H4 (cell line): ENCODE results near the gene RNASE9. TPM values are rescaled to one million over a fixed set of nuclear protein-coding genes. Genes with fewer than 3 reads are reported as not detected.
"Not testable (repeated sequence)": the region's sequence is repeated elsewhere in the genome, so short reads cannot be mapped to it uniquely, and the experiment has no call there.

ENCODE experiments used
- DNase-seq: peaks from one replicate; pipeline ENCODE4 v3.0.0-alpha.2; 2015; ENCODE audit warnings: low spot score
- total RNA-seq: library from RNA; depleted of rRNA; stranded (reverse); fragments of >200 nt; shearing (Covaris generic); gene quantifications from 2 replicates; pipeline ENCODE4 v1.2.3, GENCODE V29; 2014

RNASE9 gene
- total RNA-seq, 1 experiment from 2014 or later: not detected

DNA sequence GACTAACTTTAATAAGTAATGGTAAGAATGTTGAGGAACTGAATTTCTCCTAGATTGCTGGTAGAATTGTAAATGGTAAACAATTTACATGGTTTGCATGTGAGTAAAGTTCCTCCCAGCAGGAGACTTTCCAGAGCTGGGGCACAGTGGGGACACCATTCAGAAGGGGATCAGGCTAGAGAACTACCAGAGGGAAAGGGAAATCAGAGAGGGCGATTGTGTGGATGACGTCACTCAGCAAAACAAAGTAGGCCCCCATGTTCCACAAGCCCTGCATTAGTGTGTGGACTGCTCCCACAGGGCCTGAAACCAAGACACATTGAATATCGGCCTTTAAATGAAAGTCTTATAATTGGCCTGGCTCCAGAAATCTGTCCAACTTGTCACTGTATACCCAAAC is 17.5 kb upstream of the RNASE9 start:
- no peak for DNase-seq

DNA sequence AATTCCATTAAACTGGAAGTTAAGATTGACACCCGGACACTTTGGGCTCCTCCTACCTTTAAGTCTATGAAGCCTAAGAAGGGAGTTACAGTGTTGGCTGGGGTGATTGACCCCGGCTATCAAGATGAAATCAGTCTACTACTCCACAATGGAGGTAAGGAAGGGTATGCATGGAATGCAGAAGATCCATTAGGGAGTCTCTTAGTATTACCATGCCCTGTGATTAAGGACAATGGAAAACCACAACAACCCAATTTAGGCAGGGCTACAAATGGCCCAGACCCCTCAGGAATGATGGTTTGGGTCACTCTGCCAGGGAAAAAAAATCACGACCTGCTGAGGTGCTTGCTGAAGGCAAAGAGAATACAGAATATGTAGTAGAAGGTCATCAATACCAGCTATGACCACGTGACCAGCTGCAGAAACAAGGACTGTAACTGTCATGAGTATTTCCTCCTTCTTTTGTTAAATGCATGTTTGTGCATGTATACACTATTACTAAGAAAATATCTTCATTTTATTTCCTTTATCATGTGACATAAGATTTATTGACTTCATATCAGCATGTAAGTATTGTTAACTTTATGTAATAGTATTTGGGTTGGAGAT is 11.6 kb upstream of the RNASE9 start:
- not testable (repeated sequence) for DNase-seq

DNA sequence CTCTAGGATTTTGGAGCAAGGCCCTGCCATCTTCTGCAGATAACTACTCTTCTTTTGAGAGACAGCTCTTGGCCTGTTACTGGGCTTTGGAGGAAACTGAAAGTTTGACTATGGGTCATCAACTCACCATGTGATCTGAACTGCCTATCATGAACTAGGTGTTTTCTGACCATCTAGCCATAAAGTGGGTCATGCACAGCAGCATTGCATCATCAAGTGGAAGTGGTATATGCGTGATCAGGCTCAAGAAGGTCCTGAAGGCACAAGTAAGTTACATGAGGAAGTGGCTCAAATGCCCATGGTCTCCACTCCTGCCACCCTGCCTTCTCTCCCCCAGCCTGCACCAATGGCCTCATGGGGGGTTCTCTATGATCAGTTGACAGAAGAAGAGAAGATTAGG is 9.9 kb upstream of the RNASE9 start:
- DNase-seq: not testable (repeated sequence)

DNA sequence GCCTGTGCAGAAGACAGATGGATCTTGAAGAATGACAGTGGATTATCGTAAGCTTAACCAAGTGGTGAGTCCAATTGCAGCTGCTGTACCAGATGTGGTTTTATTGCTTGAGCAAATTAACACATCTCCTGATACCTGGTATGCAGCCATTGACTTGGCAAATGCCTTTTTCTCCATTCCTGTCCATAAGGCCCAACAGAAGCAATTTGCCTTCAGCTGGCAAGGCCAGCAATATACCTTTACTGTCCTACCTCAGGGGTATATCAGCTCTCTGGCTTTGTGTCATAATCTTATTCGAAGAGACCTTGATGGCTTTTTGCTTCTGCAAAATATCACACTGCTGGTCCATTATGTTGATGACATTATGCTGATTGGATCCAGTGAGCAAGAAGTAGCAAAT is 9.0 kb upstream of the RNASE9 start:
- DNase-seq: not testable (repeated sequence)

DNA sequence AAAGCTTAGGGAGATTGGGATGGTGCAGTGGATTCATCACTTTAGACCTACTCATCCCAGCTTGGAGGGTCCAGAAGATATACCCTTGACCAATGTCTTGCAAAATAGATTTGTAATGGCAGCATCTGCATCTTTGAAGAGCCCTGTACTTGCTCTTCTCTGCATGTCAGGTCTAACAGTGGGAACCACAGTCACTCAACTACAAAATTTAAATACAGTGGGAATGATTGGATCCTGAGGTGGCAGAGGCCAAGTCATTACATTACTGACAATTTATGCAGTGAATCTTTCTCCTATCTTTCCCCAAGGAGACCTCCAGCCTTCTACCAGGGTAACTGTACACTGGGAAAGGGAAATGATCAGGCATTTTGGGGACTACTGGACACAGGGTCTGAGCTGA is 8.2 kb upstream of the RNASE9 start:
- no peak for DNase-seq

DNA sequence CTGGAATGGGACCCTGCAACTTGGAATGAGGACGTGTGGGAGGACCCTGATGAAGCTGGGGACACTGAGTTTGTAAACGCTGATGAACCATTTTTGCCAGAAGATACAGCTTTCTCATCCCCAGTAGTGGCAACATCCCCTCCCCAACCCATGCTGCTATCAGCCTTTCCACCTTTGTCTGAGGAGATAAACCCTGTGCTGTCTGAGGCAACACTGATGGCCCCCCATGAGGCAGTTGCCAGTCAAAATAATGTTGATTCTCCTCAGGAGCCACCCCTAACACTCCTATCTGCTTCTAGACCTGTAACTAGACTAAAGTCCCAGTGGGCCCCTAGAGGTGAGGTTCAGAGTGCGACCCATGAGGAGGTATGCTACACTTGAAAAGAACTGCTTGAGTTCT is 7.5 kb upstream of the RNASE9 start:
- no peak for DNase-seq

DNA sequence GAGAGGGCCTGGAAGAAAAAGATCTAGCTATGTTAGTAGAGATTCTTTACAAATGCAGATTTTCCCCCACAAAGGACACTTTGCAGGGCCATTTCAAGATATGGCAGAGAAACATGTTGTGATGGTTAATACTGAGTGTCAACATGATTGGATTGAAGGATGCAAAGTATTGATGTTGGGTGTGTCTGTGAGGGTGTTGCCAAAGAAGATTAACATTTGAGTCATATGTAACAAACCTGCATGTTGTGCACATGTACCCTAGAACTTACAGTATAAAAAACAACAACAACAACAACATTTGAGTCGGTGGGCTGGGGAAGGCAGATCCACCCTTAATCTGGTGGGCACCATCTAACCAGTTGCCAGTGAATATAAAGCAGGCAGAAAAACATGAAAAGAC is 6.4 kb upstream of the RNASE9 start:
- not testable (repeated sequence) for DNase-seq

DNA sequence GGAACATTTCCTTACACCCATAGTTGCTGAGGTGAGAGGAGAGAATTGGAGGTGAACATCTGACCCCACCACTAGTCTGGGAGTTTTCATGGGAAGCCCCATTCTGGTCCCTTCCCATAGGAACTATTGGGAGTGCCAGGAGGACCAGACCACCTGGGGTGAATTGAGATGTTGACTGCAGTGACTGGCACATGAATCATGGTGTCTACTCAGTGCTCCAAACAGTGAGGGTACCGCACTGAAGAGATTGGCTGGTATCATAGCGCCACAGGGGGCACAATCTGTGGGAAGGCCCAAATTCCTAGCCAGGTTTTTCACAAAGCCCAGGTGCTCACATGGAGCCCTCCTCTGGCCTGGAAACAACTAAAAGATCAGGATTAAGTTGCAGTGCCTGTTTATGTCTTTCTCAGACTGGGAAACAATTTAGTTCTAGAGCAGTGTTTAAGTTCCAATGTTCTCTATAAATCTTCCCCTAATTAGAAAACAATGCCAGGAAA is 3.7 kb upstream of the RNASE9 start:
- DNase-seq: no peak

DNA sequence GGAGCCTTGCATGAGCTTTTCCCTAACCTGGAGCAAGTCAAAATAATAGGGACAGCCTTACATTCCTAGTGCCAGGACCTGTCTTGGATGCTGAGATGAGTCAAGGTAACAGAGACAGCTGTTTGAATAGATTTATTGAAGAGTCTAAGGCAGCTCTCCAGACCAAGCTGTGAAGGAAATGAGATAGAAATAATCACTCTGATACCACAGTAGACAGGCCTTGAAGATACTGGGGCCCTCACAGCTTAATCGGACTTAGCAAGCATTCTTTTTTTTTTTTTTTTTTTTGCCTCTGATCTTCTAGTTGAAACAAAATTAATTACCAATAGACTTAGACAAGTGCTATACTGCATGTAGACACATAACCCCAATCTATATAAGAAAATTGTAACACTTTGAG is 3.1 kb upstream of the RNASE9 start:
- DNase-seq: no peak

DNA sequence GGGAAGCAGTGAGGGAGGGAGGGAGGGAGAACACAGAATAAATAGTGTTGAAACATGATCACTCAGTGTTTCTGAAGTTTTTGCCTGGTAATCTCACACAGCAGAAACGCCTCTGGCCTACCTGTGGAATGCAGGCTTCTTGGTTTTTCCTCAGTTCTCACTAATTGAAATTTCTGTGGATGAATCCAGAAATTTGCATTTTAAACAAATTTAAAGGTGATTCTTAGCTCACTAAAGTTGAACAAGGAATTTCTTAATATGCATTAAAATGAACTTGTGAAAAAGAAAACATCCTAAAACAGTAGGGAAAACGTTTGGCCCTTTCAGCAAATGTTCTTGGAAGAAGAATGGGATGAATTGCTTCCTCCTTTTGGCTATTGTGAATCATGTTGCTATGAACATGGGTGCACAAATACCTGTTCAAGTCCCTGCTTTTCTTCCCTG is 1.4 kb downstream of the RNASE9 start:
- DNase-seq: no peak

DNA sequence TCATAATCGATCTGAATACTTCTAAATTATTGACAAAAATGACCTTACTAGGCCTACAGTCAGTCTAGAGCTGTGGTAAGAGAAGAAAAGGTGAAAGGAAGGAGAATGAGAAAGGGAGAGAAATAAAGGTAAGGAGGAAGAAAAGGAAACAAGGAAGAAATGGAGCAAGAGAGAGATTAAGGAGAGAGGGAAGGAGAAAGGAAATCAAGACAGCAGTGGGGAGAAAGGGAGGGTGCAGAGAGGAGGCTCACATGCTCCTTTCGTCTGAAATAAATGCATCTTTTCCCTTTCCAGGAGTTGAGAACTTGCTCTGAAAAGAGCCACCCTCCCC is 3.7 kb downstream of the RNASE9 start:
- DNase-seq: no peak

DNA sequence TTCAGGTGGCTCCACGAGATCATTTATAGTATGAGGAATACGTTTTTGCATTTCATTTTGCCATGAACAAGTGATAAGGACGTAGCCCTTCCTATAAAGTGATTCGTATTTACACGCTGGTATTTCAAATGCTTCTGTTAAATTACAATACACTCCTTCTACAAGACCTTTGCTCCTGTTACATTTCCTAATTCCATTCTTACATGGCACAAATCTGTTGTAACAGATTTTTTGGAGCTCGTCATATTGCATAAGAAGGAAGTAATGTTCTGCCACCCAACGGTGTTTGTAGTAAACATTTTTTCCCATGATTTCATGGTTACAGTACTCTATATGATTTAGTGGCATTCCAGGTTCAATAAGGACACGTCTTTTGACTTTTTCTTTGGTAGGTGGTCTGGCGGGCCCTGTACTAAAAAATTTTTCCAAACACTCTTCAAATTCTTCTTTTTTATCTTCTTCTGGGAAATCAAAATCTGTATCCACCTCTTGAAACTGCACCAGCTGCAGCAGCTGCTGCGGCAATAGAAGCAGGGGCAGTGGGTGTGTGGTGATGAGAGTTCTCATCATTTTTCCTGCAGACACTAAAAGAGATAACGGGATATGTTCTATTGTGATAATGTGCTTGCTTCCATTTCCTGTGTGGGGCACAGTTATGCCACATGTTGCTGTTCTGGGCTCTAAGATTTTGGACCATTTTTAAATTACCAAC is 4.2 kb downstream of the RNASE9 start:
- DNase-seq: no peak

DNA sequence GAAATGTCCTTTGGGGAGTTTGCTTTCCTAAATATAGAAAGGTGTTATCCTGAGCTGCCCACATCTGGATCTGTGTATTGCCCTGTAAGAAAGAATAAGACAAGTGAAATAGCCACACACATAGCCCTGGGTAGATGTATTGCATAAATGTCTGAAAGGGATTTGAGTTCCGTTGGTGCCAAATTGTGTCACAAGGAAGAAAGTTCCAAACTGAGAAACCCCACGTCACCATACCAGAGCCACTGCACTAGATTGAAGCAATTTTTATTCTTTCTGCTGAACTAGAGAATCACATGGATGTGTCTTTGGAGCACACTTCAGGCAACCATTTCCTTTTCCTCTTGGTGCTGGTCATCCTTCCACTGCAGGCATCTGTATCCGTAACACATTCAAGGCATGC is 5.0 kb downstream of the RNASE9 start:
- DNase-seq: no peak

DNA sequence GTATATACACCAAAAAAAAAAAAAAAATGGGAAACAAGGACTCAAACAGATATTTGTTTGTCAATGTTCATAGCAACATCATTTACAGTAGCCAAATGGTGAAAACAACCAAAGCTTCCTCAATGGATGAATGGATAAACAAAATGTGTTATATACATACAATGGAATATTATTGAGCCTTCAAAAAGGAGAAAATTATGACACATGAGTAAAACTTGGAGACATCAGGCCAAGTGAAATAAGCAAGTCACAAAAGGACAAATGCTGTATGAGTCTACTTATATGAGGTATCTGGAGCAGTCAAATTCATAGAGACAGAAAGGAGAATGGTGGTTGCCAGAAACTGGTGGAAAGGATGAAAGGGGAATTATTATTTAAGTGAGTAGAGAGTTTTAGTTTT is 7.8 kb downstream of the RNASE9 start:
- DNase-seq: no peak

DNA sequence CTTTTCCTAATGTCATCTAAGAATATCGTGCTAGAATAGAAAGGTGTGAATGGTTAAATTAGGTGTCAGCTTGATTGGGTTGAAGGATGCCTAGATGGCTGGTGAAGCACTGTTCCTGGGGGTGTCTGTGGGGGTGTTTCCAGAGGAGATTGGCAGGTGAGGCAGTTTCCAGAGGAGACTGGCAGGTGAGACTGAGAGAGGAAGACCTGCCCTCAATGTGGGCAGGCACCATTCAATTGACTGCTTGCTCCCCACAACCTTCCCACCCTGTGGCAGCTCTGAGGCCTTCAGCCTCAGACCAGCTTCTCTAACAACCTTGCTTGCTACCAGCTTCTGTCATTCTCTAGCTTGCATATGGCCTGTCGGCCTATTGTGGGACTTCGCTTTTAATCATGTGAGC is 9.2 kb downstream of the RNASE9 start:
- no peak for DNase-seq

DNA sequence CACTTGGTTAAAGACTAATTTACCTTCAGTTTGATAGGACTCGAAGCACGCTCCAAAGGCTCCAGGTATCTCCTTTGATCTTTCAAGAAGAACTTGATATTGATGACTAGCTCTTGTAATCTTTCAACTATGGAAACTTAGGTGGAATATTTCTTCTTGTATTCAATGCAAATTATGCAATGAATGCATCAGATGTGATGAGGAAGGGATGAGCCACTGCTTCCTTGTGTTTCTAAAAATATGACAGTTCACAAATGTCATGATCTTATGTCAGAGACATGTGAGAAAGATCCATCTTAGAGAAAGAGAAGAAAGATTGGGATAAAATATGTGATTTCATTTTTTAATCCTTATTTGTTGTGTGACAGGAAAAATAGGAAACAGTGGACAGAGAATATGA is 9.9 kb downstream of the RNASE9 start:
- DNase-seq: no peak

DNA sequence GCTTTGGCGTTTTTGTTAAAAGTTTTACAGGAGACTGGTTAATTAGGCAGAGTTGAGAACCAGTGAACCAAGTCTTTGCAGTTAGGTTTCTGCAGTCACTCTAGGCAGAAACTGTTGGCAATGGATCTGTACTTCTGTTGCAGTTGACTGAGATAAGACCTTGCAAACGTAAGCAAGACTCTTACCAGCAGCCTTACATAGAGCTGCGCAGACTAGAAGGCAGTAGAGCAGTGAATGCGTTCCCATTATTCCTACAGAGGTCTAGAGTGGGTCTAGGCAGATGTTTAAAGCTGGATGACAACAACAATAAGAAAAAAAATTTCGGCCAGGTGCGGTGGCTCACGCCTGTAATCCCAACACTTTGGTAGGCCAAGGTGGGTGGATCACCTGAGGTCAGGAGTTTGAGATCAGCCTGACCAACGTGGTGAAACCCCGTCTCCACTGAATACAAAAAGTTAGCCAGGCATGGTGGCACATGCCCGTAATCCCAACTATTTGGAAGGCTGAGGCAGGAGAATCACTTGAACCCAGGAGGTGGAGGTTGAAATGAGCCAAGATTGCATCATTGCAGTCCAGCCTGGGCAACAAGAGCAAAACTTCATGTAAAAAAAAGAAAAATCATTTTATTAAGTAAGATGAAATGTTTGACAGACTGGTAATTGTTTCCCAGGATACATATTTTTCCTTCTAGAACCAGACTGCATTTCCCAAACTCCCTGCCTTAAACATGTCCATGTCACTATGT is 12.3 kb downstream of the RNASE9 start:
- no peak for DNase-seq

DNA sequence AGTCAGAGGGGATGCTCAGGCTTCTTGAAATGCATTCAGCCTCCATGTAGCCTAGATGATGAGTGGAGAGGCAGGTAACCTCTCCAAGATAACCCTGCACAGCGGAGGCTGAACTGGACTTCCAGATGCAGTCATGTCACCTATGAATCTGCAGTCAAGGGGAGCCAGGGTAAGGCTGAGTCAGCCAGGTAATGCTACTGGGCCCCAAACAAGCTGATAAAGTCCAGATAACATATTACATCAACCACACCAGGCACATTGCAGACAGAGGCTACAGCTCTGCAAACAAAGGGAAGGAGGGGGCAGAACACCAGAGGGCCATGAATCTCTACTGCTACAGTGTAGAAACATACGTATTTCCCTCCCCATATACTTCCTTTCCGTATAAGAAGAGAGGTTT is 14.0 kb downstream of the RNASE9 start:
- no peak for DNase-seq

DNA sequence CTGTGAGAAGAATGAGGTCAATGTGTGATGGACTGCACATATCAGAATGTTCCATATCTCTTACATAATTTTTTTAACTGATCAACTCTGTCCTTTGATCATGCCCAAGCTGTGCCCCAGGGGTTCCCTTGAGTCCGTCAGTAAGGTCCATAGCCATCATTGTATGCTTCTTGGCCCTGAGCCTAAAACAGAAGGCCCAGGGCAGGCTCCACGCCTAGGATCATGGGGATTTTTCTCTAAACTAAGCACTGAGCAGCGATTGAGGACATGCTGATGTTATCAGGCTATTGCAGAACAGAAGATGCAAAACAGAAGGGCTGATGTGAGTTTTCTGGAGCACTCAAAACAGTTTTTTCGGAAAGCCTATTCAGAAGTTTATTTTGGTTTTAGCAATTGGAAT is 20.9 kb downstream of the RNASE9 start:
- no peak for DNase-seq

DNA sequence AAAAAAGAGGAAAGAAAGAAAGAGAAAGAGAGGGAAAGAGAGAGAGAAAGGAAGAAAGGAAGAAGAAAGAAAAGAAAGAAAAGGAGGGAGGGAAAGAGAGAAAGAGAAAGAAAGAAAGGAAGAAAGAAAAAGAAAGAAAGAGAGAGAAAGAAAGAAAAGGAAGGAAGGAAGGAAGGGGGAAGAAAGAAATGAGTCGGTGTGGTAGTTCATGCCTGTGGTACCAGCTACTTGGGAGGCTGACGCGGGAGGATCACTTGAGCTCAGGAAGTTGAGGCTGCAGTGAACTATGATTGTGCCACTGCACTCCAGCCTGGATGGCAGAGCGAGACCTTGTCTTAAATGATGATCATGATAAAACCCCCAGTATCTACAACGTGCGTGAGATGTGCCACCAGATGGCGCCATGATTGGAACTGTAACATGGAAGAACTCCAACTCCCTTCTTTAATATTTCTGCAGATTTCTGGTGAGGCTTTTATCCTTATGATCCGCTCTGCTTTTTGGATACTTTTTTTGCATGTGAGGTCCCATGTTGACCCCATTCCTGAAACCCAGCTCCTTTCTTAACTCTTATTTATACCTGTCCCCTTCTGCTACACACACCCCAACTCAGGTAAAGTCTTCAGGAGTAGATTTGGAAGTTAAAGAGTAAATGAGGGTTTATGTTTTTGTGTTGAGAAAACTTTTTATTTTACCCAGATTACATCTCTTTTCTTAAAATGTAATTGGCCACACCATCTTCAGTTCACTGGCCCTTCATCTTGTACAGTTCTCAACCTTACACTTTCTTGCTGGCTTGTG is 29.9 kb downstream of the RNASE9 start:
- peak; percentile 63 for DNase-seq

DNA sequence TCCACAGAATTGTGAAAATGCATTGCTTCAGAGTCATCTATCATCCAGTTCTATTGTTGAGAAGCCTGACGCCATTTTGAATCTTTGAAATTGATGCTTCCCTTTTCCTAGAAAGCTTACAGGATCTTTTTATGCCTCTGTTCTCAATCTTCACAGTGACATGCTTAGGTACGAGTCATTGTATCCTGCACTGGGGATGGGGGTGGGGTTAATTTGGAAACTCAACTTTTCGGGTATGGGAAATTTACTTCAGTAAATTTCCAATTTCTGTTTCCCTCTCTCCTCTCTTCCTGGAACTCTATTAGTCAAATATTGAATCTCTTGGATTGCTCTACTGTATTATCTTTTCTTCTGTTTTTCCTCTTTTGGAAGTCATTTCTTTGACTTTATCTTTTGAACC is 31.0 kb downstream of the RNASE9 start:
- DNase-seq: no peak

DNA sequence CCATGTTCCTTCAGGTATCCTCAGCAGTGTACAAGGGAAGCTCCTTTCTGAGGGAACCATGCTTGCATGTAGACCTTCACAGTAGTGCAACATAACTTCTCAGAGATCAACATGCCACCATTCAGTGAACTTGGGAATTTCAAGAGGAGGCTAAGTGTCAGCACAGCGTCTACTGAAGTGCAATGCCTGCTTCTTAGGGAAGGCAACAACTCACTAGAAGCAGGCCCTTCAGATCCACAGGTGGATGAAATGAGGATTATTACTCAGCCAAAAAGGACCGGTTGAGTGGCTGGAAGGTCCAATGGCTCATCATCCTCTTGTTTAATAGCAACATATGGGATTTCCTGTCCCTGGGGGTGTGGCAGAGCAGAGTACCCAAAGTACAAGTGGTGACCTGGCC is 36.8 kb downstream of the RNASE9 start:
- DNase-seq: no peak
